Common myeloid progenitor, CD34-positive (primary cell): Measurements from ENCODE around the gene LYVE1.

ENCODE experiments used
- CTCF ChIA-PET: fragments of 350-600 bp; sonication (Branson Sonifier 250); formaldehyde crosslinking; loops from one replicate; lab custom pipeline; 2021; ENCODE audit warnings: antibody characterized with exemption; lab: Charles Lee
- POLR2A ChIA-PET: fragments of 350-600 bp; sonication (Branson Sonifier 250); formaldehyde crosslinking; loops from one replicate; lab custom pipeline; 2021; ENCODE audit warnings: antibody characterized with exemption; lab: Charles Lee
- DNase-seq, 3 donors: peaks; one replicate each; pipeline versions ENCODE4 v3.0.0 to v3.0.0-alpha.2; 2013
- H3K27ac ChIP-seq, 2 experiments: 1 replicate in 1 of 2; 2 replicates in 1 of 2; pipeline ENCODE4 v1.7.0; 2013; ENCODE audit warnings: inconsistent platforms in 2 of 2, low read length in 2 of 2, mild to moderate bottlenecking in 2 of 2, low read depth in 1 of 2, moderate library complexity in 1 of 2; ENCODE audit not compliant: severe bottlenecking in 2 of 2, insufficient read depth in 1 of 2, poor library complexity in 1 of 2
- H3K27me3 ChIP-seq, 5 experiments: replicated peaks in 2 of 5; 1 replicate in 3 of 5; 2 replicates in 2 of 5; pipeline versions ENCODE4 v1.6.1 to v1.7.0; 2013; ENCODE audit warnings: low read length in 4 of 5, mild to moderate bottlenecking in 2 of 5, moderate library complexity in 2 of 5, inconsistent platforms in 1 of 5; ENCODE audit not compliant: insufficient read depth in 5 of 5, control insufficient read depth in 4 of 5
- H3K36me3 ChIP-seq, 4 experiments: 1 replicate in 2 of 4; 2 replicates in 2 of 4; pipeline versions ENCODE4 v1.6.1 to v1.7.0; 2013; ENCODE audit warnings: low read length in 3 of 4, control low read depth in 1 of 4, mild to moderate bottlenecking in 1 of 4; ENCODE audit not compliant: control insufficient read depth in 4 of 4, insufficient read depth in 4 of 4
- H3K4me1 ChIP-seq, 4 experiments: 1 replicate in 3 of 4; 2 replicates in 1 of 4; pipeline versions ENCODE4 v1.6.1 to v1.7.1; 2013; ENCODE audit warnings: low read length in 3 of 4, mild to moderate bottlenecking in 3 of 4, control low read depth in 1 of 4, inconsistent platforms in 1 of 4, moderate library complexity in 1 of 4; ENCODE audit not compliant: control insufficient read depth in 4 of 4, insufficient read depth in 4 of 4; ENCODE audit errors: control extremely low read depth in 1 of 4
- H3K4me3 ChIP-seq, 7 experiments: 1 replicate in 4 of 7; 2 replicates in 3 of 7; pipeline versions ENCODE4 v1.5.1 to v1.7.0; 2013; ENCODE audit warnings: mild to moderate bottlenecking in 7 of 7, low read length in 6 of 7, moderate library complexity in 6 of 7, inconsistent platforms in 2 of 7, low read depth in 2 of 7, control low read depth in 1 of 7; ENCODE audit not compliant: insufficient read depth in 4 of 7, control insufficient read depth in 1 of 7; ENCODE audit errors: extremely low read depth in 1 of 7
- H3K9me3 ChIP-seq, 5 experiments: 1 replicate in 4 of 5; 2 replicates in 1 of 5; pipeline versions ENCODE4 v1.6.1 to v1.7.1; 2013; ENCODE audit warnings: low read length in 4 of 5, mild to moderate bottlenecking in 2 of 5, inconsistent platforms in 1 of 5, low read depth in 1 of 5, moderate library complexity in 1 of 5; ENCODE audit not compliant: control insufficient read depth in 4 of 5, insufficient read depth in 2 of 5; ENCODE audit errors: control extremely low read depth in 1 of 5
- WGBS: methylation state at CpG from one replicate; pipeline ENCODE4 v1.1.5; 2013; ENCODE audit not compliant: insufficient coverage; 5-methylcytosine and 5-hydroxymethylcytosine counted together

Gene LYVE1

DNA sequence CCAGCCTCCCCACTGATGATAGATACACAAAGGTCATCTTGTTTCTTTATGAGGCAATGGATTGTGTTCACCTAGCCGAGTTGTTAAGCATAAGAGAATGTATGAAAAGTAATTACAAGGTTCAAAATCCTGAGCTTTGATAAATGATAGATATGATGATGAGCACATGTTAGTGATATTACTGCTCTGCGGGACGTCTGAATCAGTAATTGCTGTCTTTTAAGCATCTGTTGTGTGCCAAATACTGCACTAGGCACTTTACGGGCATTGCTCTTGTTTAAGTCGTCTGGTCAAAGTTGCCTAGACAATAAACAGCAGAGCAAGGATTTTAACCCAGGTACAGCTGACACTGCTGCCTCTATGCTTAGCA, 26.9 kb downstream of the LYVE1 start:
- Histone ChIP-seq H3K27ac (peak overlapping the region; percentile 66 to 87), H3K36me3 (peaks cover 0 to 2% (median 0%) of the 10 kb centered on the region in 4 experiments), H3K9me3 (peaks cover 0 to 11% (median 3%) of the 10 kb centered on the region in 5 experiments), H3K4me3 (peak overlapping the region; percentile 75 to 94 (median 87)), H3K4me1 (peaks cover 12 to 30% (median 21%) of the 10 kb centered on the region in 4 experiments), H3K27me3 (no peaks in the 10 kb centered on the region)
- POLR2A ChIA-PET, result no interaction called here
- CTCF ChIA-PET, result interaction anchor here (0.6 to 4.0 kb wide), 30 partner anchors 9 to 199 kb away, joined by 3 to 15 read pairs (median 5); no protein-coding TSS in a partner anchor
- DNase-seq, result no peak
- 77% methylated on average over 5 of the region's 5 CpGs for WGBS

- Histone ChIP-seq H3K9me3 (peaks cover 0 to 11% (median 3%) of the 10 kb centered on the region in 5 experiments), H3K4me1 (peaks cover 16 to 36% (median 26%) of the 10 kb centered on the region in 4 experiments), H3K36me3 (peaks cover 0 to 2% (median 0%) of the 10 kb centered on the region in 4 experiments), H3K27me3 (no peaks in the 10 kb centered on the region), H3K4me3 (peak within 1 kb of the TSS; percentile 75 to 94 (median 87)), H3K27ac (peak within 1 kb of the TSS; percentile 66 to 87)
- ChIA-PET POLR2A (no interaction called here), CTCF (interaction anchor here (0.7 to 4.0 kb wide), 45 partner anchors 8 to 200 kb away, joined by 3 to 15 read pairs (median 4); partner anchors contain the start of gene LYVE1)
- DNase-seq, result peak; percentile 92 to 94 (median 93)
- 0% methylated on average over 40 of the region's 54 CpGs for WGBS
Measured at GRCh38 chr11:10540915-10541560, 27.4 kb downstream of the LYVE1 start, which contains the start of gene RNF141. Gene RNF141 (minus strand): TSS chr11:10541187. CDS start chr11:10534158, 7,029 bp downstream.

DNA sequence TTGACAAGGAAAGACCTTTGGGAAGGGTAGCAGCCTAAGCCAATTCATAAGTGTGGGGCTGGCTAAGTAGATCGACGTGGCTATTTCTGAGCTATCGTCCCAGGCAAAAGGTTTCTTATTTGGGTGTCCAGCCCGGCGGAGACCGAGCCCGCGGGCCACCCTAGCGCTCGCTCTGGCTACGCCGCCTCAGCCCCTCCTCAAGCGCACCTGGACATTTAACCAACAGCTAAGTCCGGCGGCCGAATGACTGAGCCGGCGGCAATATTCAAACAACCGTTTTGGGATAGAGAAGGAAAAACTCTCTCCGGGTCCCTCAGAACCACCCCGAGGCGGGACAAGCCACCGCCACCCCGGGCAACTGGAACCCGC, 27.9 kb downstream of the LYVE1 start:
- Histone ChIP-seq H3K27me3 (no peaks in the 10 kb centered on the region), H3K9me3 (peaks cover 0 to 11% (median 3%) of the 10 kb centered on the region in 5 experiments), H3K36me3 (peaks cover 0 to 2% (median 0%) of the 10 kb centered on the region in 4 experiments), H3K4me1 (peaks cover 18 to 39% (median 27%) of the 10 kb centered on the region in 4 experiments), H3K4me3 (peak overlapping the region; percentile 75 to 94 (median 87)), H3K27ac (peak overlapping the region; percentile 66 to 87)
- ChIA-PET CTCF (interaction anchor here (0.7 to 4.0 kb wide), 38 partner anchors 10 to 200 kb away, joined by 3 to 15 read pairs (median 4); partner anchors contain the start of gene LYVE1), POLR2A (no interaction called here)
- WGBS, result under 1% methylated on average over 16 of the region's 25 CpGs
- no peak for DNase-seq

GRCh38 chr11:10539339-10539738, 29.1 kb downstream of the LYVE1 start:
- H3K27me3 ChIP-seq, result no peaks in the 10 kb centered on the region

DNA sequence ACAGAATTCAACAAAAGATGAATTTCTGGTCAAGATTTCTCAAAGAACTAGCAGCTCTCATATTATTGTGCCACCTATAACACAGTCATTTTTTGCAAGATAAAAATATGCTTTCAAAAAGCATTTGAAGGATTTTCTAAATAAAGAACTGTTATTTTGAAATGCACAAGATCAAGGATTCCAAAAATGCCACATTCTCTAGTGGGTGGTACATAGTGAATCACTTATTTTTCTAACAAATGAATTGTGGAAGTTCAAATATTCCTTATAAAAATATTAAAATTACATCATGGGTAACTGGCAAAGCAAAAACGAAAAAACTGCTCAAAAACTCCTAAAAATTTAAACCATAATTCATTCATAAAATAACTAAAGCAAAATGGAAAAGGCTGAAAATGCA, 29.5 kb downstream of the LYVE1 start:
- Histone ChIP-seq H3K4me1 (peaks cover 13 to 38% (median 26%) of the 10 kb centered on the region in 4 experiments), H3K27me3 (no peaks in the 10 kb centered on the region), H3K27ac (no peak overlapping the region), H3K4me3 (no peak overlapping the region), H3K36me3 (peaks cover 0 to 2% (median 0%) of the 10 kb centered on the region in 4 experiments), H3K9me3 (peaks cover 0 to 4% (median 0%) of the 10 kb centered on the region in 5 experiments)
- DNase-seq, result no peak
- ChIA-PET POLR2A (no interaction called here), CTCF (interaction anchor here (1.0 kb wide), 1 partner anchor 198 kb away, joined by 3 read pairs; no protein-coding TSS in a partner anchor)
- no CpG with 5 or more reads among the region's 1 CpG for WGBS

More at GRCh38 chr11:10539339-10539738, 29.1 kb downstream of the LYVE1 start:
- Histone ChIP-seq H3K36me3 (peaks cover 0 to 2% (median 0%) of the 10 kb centered on the region in 4 experiments), H3K4me3 (no peak overlapping the region), H3K27ac (no peak overlapping the region), H3K9me3 (peaks cover 0 to 8% (median 2%) of the 10 kb centered on the region in 5 experiments), H3K4me1 (peaks cover 16 to 35% (median 24%) of the 10 kb centered on the region in 4 experiments)
- no peak for DNase-seq
- POLR2A ChIA-PET, result no interaction called here
- CTCF ChIA-PET, result interaction anchor here (1.9 to 4.0 kb wide), 3 partner anchors 9 to 101 kb away, joined by 4 to 15 read pairs (median 13); no protein-coding TSS in a partner anchor

DNA sequence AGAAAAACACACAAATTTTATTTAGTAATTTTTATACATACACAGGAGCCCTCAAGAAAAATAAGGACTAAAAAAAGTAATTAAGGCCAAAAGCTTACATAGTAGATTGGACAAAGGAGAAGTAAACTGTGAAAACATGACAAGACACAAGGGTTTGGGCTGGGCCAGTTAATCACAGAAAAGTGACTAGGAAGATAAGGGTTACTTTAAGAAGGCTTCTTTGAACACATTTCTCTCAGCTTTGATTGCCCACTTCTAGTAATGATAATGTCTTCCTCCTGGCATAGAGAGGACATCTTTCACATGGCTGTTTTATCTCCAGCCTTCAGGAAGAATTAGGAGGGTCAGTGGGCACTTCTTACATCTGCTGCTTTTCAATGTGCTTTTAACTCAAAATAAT, 30.9 kb downstream of the LYVE1 start:
- peaks cover 2 to 6% (median 4%) of the 10 kb centered on the region in 4 experiments for H3K36me3 ChIP-seq
- H3K27ac ChIP-seq, result no peak overlapping the region
- H3K4me3 ChIP-seq, result no peak overlapping the region
- ChIA-PET POLR2A (no interaction called here), CTCF (interaction anchor here (0.7 to 1.0 kb wide), 2 partner anchors 11 to 38 kb away, joined by 3 read pairs; no protein-coding TSS in a partner anchor)
- peaks cover 13 to 38% (median 26%) of the 10 kb centered on the region in 4 experiments for H3K4me1 ChIP-seq
- no peak for DNase-seq
- no peaks in the 10 kb centered on the region for H3K9me3 ChIP-seq
- no peaks in the 10 kb centered on the region for H3K27me3 ChIP-seq
